ENCODE measurements around the gene FANCI.

- TF ChIP-seq CTCF (conservative IDR thresholded peaks at IDR 0.05; ENCODE audit: low read depth, low read length) (peak; percentile 39), EZH2 (IDR thresholded peaks at IDR 0.05; ENCODE audit: low read length, unreplicated experiment) (no peak)
These were observed 88.7 kb downstream of the FANCI start for GRCh38 chr15:89332446-89332845.

Data from PC-3 (cell line).